Measurements from ENCODE around the gene FBRSL1.

DNA sequence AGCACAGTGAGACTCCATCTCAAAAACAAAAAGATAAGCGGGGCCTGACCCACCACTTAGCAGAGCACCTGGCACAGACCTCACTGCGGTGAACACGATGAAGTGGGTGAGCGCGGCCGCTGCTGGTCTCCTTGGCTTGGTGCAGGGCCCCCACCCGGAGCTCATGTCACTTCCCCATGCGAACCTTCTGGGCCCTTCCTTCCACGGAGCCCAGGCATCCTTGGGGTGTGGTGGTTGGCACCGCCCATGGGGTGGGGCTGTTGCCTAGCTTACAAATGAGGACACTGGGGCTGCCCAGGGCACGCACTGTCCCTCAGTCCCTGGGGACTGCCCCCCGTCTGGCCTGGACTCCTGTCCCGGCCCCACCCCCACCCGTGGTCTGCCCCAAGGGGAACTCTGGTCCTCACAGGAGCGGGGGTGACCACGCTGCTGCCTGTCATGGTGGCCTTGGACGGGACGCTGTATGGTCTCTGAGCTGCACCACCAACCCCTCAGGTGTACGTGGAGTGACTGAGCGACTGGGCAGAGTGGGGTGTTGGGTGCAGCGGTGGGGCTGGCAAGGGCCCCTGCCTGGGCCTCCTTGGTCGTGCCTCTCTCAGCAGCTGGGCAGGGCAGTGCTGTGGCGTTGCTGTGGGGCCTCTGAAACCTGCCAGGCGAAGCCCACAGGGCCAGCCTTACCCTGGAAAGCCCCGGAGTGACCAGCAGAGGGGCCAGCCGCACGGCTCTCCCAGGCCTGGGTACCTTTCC lies 15.3 kb downstream of the FBRSL1 start:
- TF ChIP-seq, protein P1, sequence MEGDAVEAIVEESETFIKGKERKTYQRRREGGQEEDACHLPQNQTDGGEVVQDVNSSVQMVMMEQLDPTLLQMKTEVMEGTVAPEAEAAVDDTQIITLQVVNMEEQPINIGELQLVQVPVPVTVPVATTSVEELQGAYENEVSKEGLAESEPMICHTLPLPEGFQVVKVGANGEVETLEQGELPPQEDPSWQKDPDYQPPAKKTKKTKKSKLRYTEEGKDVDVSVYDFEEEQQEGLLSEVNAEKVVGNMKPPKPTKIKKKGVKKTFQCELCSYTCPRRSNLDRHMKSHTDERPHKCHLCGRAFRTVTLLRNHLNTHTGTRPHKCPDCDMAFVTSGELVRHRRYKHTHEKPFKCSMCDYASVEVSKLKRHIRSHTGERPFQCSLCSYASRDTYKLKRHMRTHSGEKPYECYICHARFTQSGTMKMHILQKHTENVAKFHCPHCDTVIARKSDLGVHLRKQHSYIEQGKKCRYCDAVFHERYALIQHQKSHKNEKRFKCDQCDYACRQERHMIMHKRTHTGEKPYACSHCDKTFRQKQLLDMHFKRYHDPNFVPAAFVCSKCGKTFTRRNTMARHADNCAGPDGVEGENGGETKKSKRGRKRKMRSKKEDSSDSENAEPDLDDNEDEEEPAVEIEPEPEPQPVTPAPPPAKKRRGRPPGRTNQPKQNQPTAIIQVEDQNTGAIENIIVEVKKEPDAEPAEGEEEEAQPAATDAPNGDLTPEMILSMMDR (IDR thresholded peaks at IDR 0.05), result no peak
- no peak for TF ChIP-seq POLR2A (IDR thresholded peaks at IDR 0.05)

Measured in breast epithelium (tissue), 3 donors.